Thymus (tissue), 11 donors: Measurements from ENCODE around the gene PARS2. TPM values are rescaled to one million over a fixed set of nuclear protein-coding genes. Genes with fewer than 3 reads are reported as not detected.

ENCODE experiments used
- DNase-seq, 9 donors: peaks; one replicate each; pipeline ENCODE4 v3.0.0-alpha.2; 2013; ENCODE audit warnings: low spot score in 9 of 9, low read depth in 6 of 9, missing footprints in 1 of 9
- H3K27ac ChIP-seq, 2 donors: one replicate each; pipeline ENCODE4 v1.5.1; 2013; ENCODE audit warnings: control low read depth in 1 of 2, low read depth in 1 of 2, low read length in 1 of 2, mild to moderate bottlenecking in 1 of 2, moderate library complexity in 1 of 2
- H3K27me3 ChIP-seq, 2 donors: one replicate each; pipeline ENCODE4 v1.5.1; 2013; ENCODE audit warnings: low read length in 1 of 2; ENCODE audit not compliant: control insufficient read depth in 2 of 2, insufficient read depth in 1 of 2
- H3K36me3 ChIP-seq, 2 donors: one replicate each; pipeline ENCODE4 v1.5.1; 2013; ENCODE audit warnings: low read length in 1 of 2, mild to moderate bottlenecking in 1 of 2, moderate library complexity in 1 of 2; ENCODE audit not compliant: control insufficient read depth in 2 of 2, insufficient read depth in 2 of 2
- H3K4me1 ChIP-seq, 2 donors: one replicate each; pipeline ENCODE4 v1.5.1; 2013; ENCODE audit warnings: low read length in 2 of 2; ENCODE audit not compliant: control insufficient read depth in 2 of 2, insufficient read depth in 2 of 2
- H3K4me3 ChIP-seq, 2 donors: one replicate each; pipeline ENCODE4 v1.5.1; 2013; ENCODE audit warnings: low read length in 2 of 2, control low read depth in 1 of 2, mild to moderate bottlenecking in 1 of 2
- H3K9me3 ChIP-seq, 2 donors: one replicate each; pipeline ENCODE4 v1.5.1; 2013; ENCODE audit warnings: low read length in 1 of 2, mild to moderate bottlenecking in 1 of 2; ENCODE audit not compliant: control insufficient read depth in 2 of 2, insufficient read depth in 1 of 2
- WGBS: extraction: QIAGEN DNeasy Blood & Tissue Kit; methylation state at CpG from one replicate; pipeline ENCODE4 v1.1.7; 2013; 5-methylcytosine and 5-hydroxymethylcytosine counted together
- polyA plus RNA-seq: library from polyadenylated mRNA; stranded (reverse); fragments of 200-250 nt; gene quantifications from one replicate; pipeline ENCODE4 v1.2.3, GENCODE V29; 2013
- total RNA-seq: library from RNA; stranded (reverse); fragments of 120-200 nt; gene quantifications from one replicate; pipeline ENCODE4 v1.2.4, GENCODE V29; 2013
- donor health status: healthy.

The PARS2 gene
- total and polyA plus RNA-seq, 2 donors, result 2.3 to 4.4 TPM

DNA sequence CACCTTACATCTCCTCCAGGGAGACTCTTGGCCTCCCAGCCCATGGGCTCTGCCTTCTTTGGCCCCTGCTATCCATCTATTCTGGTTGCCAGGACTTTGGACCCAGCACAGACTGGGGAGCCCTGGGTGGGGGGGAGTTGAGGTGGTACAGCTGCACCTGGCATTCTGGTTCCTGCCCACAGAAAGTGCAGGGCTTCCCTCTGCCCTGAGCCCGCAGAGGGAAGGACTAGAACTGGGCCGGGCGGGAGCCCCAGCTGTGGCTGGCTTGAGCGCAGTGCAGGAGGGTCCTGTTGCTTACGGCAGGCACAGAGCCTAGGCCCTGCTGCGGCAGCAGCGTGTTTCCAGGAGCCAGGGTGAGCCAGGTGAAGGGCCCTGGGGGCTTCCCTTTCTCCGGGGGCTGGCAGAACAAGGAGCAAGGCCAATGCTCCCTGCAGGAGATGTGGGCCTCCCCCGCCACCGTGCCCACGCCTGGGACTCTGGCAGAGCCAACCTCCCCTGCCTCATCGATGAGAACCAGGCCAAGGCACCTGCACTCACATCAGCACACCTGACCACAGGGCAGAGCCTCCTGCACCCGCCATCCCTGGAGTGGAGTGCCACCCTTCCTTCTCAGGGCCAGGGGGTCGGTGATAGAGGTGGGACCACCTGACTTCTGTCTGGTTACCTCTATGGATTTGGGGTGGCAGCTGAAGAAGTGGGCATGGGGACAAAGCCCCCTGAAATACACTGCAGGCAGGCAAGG lies 16.1 kb downstream of the PARS2 start:
- WGBS, result 90% methylated on average over 14 of the region's 14 CpGs
- H3K27ac ChIP-seq, result no peak overlapping the region
- no peaks in the 10 kb centered on the region for H3K9me3 ChIP-seq
- H3K4me1 ChIP-seq, result no peaks in the 10 kb centered on the region
- H3K36me3 ChIP-seq, result peaks cover 3 to 4% of the 10 kb centered on the region in 2 donors
- no peaks in the 10 kb centered on the region for H3K27me3 ChIP-seq
- H3K4me3 ChIP-seq, result no peak overlapping the region
- DNase-seq, result no peak

DNA sequence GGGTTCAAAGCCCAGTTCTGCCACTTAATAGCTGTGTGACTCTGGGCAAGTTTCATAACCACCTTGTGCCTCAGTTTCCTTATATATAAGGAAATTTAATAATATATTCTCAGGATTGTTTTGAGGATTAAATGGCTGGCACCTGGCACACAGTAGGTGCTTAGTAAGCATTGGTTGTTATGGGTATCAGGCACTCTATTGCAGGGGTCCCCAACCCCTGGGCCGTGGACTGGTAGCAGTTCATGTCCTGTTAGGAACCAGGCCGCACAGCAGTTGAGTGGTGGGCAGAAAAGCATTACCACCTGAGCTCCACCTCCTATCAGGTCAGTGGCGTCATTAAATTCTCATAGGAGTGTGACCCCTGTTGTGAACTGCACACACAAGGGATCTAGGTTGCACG lies 18.5 kb downstream of the PARS2 start:
- no peaks in the 10 kb centered on the region for H3K4me1 ChIP-seq
- H3K4me3 ChIP-seq, result no peak overlapping the region
- H3K9me3 ChIP-seq, result no peaks in the 10 kb centered on the region
- H3K27ac ChIP-seq, result no peak overlapping the region
- DNase-seq, result no peak
- peaks cover 19 to 25% of the 10 kb centered on the region in 2 donors for H3K36me3 ChIP-seq
- no peaks in the 10 kb centered on the region for H3K27me3 ChIP-seq
- WGBS, result 97% methylated on average over 4 of the region's 4 CpGs

DNA sequence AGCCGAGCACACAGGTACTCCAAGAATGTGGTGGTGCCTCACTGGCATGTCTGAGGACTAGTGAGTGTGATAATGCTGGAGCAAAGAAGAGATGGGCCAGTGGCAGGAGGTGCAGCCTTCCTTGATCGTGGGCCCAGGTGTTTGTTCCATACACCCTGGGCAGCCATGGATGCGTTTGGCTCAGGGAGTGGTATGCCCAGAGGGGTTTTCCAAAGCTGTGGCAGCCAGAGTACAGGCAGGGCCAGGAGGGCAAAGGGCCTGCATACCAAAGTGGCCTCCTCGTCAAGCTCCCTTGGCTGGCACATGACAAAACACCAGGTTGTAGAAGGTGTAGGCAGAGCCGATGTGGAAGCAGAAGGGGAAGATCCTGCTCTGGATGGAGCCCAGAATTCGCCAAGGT lies 19.0 kb downstream of the PARS2 start:
- Histone ChIP-seq H3K9me3 (no peaks in the 10 kb centered on the region), H3K4me1 (no peaks in the 10 kb centered on the region), H3K36me3 (peaks cover 20 to 30% of the 10 kb centered on the region in 2 donors), H3K4me3 (no peak overlapping the region), H3K27me3 (no peaks in the 10 kb centered on the region), H3K27ac (no peak overlapping the region)
- 93% methylated on average over 6 of the region's 6 CpGs for WGBS
- DNase-seq, result no peak

DNA sequence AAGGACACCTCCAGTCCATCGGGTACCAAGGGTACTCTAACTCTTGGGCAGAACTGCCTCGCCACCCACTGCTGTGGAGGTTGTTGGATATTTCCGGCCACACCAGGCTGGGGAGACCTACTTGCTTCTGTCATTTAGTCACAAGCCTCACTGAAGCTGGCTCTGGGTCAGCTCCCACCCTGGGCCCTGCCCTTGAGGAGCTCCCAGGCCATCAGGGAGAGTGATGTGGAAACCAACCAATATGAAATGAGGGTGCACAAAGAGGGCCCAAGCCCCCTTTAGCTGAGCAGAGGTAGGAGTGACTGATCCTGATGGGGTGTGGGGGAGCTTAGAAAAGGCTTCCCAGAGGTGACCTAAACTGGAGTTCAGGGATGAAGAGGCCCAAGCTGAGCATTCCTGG lies 19.6 kb downstream of the PARS2 start:
- DNase-seq, result no peak
- 97% methylated on average over 3 of the region's 3 CpGs for WGBS
- H3K4me3 ChIP-seq, result no peak overlapping the region
- H3K27me3 ChIP-seq, result no peaks in the 10 kb centered on the region
- peaks cover 21 to 35% of the 10 kb centered on the region in 2 donors for H3K36me3 ChIP-seq
- H3K27ac ChIP-seq, result no peak overlapping the region
- no peaks in the 10 kb centered on the region for H3K4me1 ChIP-seq
- H3K9me3 ChIP-seq, result no peaks in the 10 kb centered on the region

DNA sequence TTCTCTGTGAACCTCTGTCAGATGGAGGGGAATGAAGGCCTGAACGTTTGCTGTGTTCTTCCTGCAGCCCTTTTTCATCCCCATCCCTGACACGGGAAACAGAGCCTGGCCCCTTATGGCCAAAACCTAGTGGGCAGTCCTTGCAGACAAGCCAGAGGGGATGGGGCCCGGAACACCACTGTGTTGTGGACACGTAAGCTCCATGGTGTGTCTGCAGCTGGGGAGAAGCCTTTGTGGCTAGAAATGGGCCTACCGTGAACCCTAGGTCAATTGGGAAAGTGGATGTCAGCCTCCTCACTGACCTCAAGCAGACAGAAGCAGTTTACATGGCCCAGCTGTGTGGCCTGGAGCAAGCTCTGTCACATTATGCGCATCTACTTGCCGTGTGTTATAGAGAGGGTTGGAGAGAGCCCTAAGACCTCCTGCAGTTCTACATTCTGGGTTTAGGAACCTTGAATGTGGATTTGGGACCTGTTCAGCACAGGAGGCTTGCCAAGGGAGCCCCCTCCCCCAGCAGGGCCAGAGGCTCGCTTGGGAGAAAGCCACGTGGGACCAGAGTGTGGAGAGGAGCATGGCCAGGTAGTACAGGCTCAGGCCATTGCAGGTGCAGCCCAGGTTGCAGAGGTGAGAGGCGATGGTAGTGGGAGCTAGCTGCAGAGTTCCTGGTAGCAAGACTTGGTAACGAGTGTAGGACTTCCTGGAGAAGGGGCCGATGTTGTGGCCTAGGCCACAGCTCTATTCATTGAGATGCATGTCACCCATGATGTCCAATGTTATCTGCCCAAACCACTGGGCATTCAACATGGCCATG lies 20.7 kb downstream of the PARS2 start:
- H3K27me3 ChIP-seq, result no peaks in the 10 kb centered on the region
- WGBS, result 95% methylated on average over 12 of the region's 12 CpGs
- no peak overlapping the region for H3K4me3 ChIP-seq
- peaks cover 29 to 43% of the 10 kb centered on the region in 2 donors for H3K36me3 ChIP-seq
- no peak for DNase-seq
- H3K9me3 ChIP-seq, result no peaks in the 10 kb centered on the region
- no peak overlapping the region for H3K27ac ChIP-seq
- H3K4me1 ChIP-seq, result no peaks in the 10 kb centered on the region

DNA sequence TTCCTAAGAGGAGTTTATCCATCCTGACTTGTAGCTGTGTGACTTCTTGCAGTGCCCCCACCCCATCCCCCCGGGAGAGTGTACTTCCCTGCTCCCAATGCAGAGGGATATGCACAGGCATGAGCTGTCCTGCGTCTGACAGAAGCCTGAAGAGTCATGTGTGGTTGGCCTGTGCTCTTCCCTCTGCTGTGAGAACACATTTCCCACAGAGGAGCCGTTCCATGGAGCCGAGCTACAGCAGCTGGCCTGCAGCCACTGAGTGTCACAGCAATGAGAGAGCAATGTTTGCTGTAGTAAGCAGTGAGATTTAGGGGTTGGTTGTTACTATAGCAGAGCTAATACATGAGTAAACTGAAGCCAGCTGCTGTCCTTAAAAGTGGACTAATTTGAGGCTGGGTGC lies 22.0 kb downstream of the PARS2 start:
- H3K9me3 ChIP-seq, result no peaks in the 10 kb centered on the region
- H3K27me3 ChIP-seq, result no peaks in the 10 kb centered on the region
- H3K27ac ChIP-seq, result no peak overlapping the region
- H3K4me1 ChIP-seq, result no peaks in the 10 kb centered on the region
- peak in 1 of 9 donors; percentile 2 for DNase-seq
- peaks cover 36 to 52% of the 10 kb centered on the region in 2 donors for H3K36me3 ChIP-seq
- WGBS, result 91% methylated on average over 4 of the region's 4 CpGs
- H3K4me3 ChIP-seq, result no peak overlapping the region

DNA sequence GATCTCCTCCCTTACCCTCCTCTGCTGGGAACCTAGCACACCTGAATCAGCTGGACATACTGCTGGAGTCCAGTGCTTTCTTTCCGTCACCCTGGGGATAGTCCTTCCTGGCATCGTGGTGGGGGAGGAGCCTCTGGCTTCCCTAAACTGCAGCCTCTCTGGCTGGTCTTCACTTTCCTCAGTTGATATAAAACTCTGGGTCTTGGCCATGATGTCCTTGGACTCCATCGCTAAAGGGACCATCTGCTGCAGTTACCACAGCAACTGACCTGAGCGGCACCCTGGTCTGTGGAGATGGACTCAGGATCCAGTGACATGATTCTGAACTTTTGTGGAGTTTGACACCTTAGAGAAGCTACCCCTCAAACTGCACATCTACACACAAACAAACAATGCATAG lies 22.8 kb downstream of the PARS2 start:
- Histone ChIP-seq H3K27ac (no peak overlapping the region), H3K9me3 (no peaks in the 10 kb centered on the region), H3K4me1 (no peaks in the 10 kb centered on the region), H3K27me3 (no peaks in the 10 kb centered on the region), H3K4me3 (no peak overlapping the region), H3K36me3 (peaks cover 43 to 59% of the 10 kb centered on the region in 2 donors)
- no peak for DNase-seq
- WGBS, result 98% methylated on average over 4 of the region's 4 CpGs

DNA sequence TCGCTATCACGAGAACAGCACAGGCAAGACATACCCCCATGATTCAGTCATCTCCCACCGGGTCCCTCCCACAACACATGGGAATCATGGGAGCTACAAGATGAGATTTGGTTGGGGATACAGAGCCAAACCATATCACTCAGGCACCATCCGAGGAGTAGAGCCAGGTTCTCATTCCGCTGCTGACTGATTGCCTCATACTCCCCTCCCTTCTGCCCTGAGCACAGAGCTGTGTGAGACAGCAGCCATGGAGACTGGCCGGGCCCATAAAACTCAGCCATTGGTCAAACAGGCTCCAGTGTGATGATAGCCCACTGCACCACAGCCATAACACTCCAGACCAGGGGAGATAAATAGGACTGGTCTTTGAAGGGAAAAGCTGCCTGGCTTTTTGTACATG lies 26.1 kb downstream of the PARS2 start:
- Histone ChIP-seq H3K27ac (no peak overlapping the region), H3K4me1 (no peaks in the 10 kb centered on the region), H3K4me3 (no peak overlapping the region), H3K36me3 (peaks cover 47 to 70% of the 10 kb centered on the region in 2 donors), H3K27me3 (no peaks in the 10 kb centered on the region), H3K9me3 (no peaks in the 10 kb centered on the region)
- 98% methylated on average over 6 of the region's 6 CpGs for WGBS
- DNase-seq, result no peak

DNA sequence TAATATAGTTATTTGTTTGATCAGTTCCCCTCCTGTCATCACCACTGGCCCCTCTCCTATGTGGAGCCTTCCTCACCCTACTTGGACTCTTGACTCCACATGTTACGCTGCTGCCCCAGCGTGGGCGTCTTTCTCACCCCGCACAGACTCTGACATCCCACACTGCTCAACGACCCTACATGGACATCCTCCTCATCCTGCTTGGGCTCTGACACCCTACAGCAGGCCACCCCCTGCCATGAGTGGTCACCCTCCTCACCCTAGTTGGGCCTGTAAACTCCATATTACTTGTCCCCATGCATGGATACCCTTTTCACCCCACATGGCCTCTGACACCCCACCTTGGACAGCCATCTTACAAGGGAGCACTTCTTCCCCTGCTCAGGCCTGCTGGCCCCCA lies 27.6 kb downstream of the PARS2 start:
- 96% methylated on average over 5 of the region's 5 CpGs for WGBS
- no peaks in the 10 kb centered on the region for H3K9me3 ChIP-seq
- H3K4me1 ChIP-seq, result no peaks in the 10 kb centered on the region
- H3K36me3 ChIP-seq, result peaks cover 46 to 63% of the 10 kb centered on the region in 2 donors
- no peaks in the 10 kb centered on the region for H3K27me3 ChIP-seq
- DNase-seq, result no peak
- H3K27ac ChIP-seq, result no peak overlapping the region
- H3K4me3 ChIP-seq, result no peak overlapping the region
